ENCODE results near the gene PERCC1. TPM values are rescaled to one million over a fixed set of nuclear protein-coding genes. Genes with fewer than 3 reads are reported as not detected.

Gene PERCC1
- total and polyA plus RNA-seq, 9 of the 15 experiments (the other 6 are each of a cell fraction or from before 2014, with no cell fraction given): not detected

GRCh38 chr16:1408171-1408837, 22.6 kb upstream of the PERCC1 start (continued):
- TF ChIP-seq FOXK2 (conservative IDR thresholded peaks at IDR 0.05 in 1 of 2, IDR thresholded peaks at IDR 0.05 in 1 of 2; ENCODE audit: low read depth in 2 of 2) (0 out of 4 replicates have a peak, but pooled peaks of 1 of the 2 experiments have one; percentile 40), STAT5B (CRISPR knock-in tag; IDR thresholded peaks at IDR 0.05) (no peak), KAT7 (CRISPR knock-in tag; IDR thresholded peaks at IDR 0.05; ENCODE audit: borderline replicate concordance) (peak; percentile 74; the same call in 1 of the 2 replicates), CTBP1 (IDR thresholded peaks at IDR 0.05; ENCODE audit: borderline replicate concordance) (0 out of 2 replicates have a peak, but pooled peaks have one; percentile 35), KLF13 (tag; IDR thresholded peaks at IDR 0.05; ENCODE audit: borderline replicate concordance, low read depth) (peak; percentile 88), ZBTB7A (IDR thresholded peaks at IDR 0.05; ENCODE audit: borderline replicate concordance, control insufficient read depth, low read depth, low read length) (peak; percentile 43; the same call in 1 of the 2 replicates), SRF (CRISPR knock-in tag; IDR thresholded peaks at IDR 0.05) (peak in 1 of 2 experiments; percentile 30; a peak in 1 of 4 replicates), MECOM (CRISPR knock-in tag; IDR thresholded peaks at IDR 0.05) (no peak), KDM4B (IDR thresholded peaks at IDR 0.05; ENCODE audit: borderline replicate concordance in 2 of 2, low read depth in 1 of 2) (peak in 1 of 2 experiments; percentile 97; a peak in 2 of 4 replicates), CBFA2T2 (conservative IDR thresholded peaks at IDR 0.05) (peak; percentile 76), NFYB (IDR thresholded peaks at IDR 0.05; ENCODE audit: extremely low read depth, insufficient read length) (peak; percentile 66), TGIF2 (CRISPR knock-in tag; IDR thresholded peaks at IDR 0.05) (peak; percentile 71; the same call in 1 of the 2 replicates), FOXJ3 (CRISPR knock-in tag; IDR thresholded peaks at IDR 0.05) (no peak), MLX (CRISPR knock-in tag; conservative IDR thresholded peaks at IDR 0.05) (no peak), RAD51 (IDR thresholded peaks at IDR 0.05; ENCODE audit: borderline replicate concordance, low read depth) (peak; percentile 97), EGR1 (conservative IDR thresholded peaks at IDR 0.05) (peak; percentile 75)
- TF ChIP-seq, protein P1, sequence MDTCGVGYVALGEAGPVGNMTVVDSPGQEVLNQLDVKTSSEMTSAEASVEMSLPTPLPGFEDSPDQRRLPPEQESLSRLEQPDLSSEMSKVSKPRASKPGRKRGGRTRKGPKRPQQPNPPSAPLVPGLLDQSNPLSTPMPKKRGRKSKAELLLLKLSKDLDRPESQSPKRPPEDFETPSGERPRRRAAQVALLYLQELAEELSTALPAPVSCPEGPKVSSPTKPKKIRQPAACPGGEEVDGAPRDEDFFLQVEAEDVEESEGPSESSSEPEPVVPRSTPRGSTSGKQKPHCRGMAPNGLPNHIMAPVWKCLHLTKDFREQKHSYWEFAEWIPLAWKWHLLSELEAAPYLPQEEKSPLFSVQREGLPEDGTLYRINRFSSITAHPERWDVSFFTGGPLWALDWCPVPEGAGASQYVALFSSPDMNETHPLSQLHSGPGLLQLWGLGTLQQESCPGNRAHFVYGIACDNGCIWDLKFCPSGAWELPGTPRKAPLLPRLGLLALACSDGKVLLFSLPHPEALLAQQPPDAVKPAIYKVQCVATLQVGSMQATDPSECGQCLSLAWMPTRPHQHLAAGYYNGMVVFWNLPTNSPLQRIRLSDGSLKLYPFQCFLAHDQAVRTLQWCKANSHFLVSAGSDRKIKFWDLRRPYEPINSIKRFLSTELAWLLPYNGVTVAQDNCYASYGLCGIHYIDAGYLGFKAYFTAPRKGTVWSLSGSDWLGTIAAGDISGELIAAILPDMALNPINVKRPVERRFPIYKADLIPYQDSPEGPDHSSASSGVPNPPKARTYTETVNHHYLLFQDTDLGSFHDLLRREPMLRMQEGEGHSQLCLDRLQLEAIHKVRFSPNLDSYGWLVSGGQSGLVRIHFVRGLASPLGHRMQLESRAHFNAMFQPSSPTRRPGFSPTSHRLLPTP (IDR thresholded peaks at IDR 0.05; ENCODE audit: borderline replicate concordance, extremely low read depth, insufficient read length): no peak
- TF ChIP-seq, protein P2, sequence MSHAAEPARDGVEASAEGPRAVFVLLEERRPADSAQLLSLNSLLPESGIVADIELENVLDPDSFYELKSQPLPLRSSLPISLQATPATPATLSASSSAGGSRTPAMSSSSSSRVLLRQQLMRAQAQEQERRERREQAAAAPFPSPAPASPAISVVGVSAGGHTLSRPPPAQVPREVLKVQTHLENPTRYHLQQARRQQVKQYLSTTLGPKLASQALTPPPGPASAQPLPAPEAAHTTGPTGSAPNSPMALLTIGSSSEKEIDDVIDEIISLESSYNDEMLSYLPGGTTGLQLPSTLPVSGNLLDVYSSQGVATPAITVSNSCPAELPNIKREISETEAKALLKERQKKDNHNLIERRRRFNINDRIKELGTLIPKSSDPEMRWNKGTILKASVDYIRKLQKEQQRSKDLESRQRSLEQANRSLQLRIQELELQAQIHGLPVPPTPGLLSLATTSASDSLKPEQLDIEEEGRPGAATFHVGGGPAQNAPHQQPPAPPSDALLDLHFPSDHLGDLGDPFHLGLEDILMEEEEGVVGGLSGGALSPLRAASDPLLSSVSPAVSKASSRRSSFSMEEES (CRISPR knock-in tag; IDR thresholded peaks at IDR 0.05): peak; percentile 93
- TF ChIP-seq, protein P3, sequence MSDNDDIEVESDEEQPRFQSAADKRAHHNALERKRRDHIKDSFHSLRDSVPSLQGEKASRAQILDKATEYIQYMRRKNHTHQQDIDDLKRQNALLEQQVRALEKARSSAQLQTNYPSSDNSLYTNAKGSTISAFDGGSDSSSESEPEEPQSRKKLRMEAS (CRISPR knock-in tag; IDR thresholded peaks at IDR 0.05): peak; percentile 66

Measured in K562 (cell line).